GM11168 (cell line): ENCODE results near the gene FNDC3A.

Experiments used
- in situ Hi-C: fragments of 300-500 bp; cut with MboI; formaldehyde crosslinking; loops from one replicate; pipeline ENCODE4 v1.12.0; 2022; ENCODE audit warnings: low sequenced_read_pairs; ENCODE audit not compliant: unreplicated experiment

Gene FNDC3A, protein sequence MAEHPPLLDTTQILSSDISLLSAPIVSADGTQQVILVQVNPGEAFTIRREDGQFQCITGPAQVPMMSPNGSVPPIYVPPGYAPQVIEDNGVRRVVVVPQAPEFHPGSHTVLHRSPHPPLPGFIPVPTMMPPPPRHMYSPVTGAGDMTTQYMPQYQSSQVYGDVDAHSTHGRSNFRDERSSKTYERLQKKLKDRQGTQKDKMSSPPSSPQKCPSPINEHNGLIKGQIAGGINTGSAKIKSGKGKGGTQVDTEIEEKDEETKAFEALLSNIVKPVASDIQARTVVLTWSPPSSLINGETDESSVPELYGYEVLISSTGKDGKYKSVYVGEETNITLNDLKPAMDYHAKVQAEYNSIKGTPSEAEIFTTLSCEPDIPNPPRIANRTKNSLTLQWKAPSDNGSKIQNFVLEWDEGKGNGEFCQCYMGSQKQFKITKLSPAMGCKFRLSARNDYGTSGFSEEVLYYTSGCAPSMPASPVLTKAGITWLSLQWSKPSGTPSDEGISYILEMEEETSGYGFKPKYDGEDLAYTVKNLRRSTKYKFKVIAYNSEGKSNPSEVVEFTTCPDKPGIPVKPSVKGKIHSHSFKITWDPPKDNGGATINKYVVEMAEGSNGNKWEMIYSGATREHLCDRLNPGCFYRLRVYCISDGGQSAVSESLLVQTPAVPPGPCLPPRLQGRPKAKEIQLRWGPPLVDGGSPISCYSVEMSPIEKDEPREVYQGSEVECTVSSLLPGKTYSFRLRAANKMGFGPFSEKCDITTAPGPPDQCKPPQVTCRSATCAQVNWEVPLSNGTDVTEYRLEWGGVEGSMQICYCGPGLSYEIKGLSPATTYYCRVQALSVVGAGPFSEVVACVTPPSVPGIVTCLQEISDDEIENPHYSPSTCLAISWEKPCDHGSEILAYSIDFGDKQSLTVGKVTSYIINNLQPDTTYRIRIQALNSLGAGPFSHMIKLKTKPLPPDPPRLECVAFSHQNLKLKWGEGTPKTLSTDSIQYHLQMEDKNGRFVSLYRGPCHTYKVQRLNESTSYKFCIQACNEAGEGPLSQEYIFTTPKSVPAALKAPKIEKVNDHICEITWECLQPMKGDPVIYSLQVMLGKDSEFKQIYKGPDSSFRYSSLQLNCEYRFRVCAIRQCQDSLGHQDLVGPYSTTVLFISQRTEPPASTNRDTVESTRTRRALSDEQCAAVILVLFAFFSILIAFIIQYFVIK

DNA sequence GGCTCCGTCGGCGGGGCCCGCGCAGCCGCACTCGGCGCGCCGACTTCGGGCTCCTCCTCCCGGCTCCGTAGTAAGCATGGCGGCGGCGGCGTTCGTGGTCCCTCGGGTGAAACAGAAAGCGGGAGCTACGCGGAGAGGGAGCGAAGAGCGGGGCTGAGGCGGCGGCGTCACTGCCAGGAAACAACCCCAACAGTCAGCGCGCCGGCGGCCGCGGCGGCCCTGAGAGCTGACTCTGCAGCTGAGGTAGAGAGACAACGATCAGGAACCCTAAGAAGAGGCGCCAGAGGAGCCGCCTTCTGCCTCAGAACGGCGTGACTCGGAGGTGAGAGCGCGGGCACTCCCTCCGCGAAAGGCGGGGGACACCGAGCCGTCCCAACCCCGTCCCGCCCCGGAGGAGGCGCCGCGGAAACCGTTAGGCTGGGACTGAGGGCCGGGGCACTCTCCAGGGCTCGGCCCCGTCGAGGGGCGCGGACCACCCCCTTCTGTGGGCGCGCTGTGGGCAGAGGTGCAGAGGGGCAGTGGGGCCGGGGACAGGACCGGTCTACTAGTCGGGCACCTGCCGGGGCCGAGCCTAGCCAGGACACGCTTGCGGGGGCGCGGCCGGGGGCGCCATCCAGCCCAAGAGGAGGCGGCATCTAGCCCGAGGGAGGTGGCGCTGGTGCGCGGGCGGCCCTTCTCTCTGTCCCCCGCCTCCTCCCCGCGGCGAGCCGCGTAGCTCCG lies at the start of gene FNDC3A:
Gene FNDC3A, plus strand, starts transcription at position 57 of the 720 bp plus-strand sequence. CDS start 30,279 bp downstream, outside the sequence.
- in situ Hi-C loops = no loop called here

DNA sequence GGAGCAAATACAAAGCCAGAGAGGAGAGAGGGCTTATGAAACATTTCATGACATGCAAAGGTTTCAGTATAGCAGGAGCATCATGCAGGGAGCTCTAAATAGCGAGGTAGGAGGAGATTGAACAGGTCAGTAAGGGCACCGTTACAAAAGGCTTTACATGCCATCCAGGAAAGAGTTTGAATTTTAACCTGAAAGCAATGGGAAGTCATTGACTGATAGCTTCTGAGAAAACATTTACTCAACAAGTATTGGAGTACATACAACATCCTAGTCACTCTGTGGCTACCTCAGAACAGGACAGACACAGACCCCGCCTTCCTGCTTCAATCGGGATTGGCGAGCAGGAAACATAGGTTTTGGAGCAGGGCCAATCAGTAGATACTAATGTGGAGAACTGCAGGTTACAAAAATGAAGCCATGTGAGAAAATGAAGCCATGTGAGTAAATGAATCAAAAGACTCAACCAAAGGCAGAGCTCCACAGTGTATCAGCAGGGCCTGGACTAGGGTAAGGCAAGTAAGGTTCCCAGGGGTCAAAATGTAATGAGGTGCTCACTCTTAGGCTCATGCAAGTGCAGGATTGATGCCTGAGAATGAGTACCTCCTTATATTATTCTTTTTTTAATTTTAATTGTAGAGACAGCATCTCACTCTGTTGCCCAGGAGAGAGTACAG lies 46.8 kb upstream of the FNDC3A start:
- in situ Hi-C loops = no loop called here

DNA sequence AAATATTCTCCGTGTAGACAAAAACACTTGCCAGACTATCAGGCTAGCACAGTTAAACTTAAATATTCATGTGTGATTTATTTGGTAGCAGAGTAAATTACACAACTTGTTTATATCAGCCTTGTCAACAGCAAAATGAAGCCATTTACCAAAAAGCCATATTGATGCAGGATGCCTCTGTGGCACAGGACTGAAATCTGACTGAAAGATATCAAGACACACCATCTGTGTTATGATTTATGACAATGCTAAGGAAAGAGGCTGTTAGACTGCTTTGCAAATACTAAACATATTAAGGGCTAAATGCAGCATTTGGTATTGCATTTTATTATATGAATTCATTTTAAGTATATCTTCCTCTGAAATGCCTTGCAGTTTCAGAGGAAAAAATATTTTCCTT lies 44.8 kb upstream of the FNDC3A start:
- in situ Hi-C loops = no loop called here

DNA sequence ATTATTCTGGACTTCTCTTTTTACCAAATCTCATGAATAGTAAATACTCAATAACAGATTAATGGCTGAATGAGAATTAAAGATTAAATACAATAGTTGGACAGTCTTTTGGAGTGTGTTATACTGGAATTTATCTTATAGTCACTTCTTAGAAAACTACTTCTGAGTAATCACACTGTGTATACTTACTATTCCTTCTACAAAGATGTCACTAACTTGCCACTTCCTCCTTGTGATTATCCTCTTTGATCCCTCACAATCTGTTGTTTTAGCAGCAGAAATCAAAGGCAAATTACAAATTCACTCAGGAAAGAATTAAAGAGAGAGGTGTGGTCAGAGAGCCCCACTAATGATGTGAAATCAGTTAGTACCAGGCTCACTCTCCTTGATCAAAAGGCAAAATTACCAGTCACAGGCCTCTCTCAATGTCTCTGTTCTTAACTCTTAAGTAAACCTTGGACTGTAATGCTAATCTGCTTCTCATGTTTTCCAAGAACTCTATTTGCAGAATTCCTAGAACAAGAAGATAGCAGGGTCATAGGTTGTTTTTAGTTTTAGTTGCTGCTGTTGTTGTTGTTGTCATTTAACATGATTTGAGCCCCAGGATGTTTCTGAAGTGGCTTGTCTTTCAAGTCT lies 37.3 kb upstream of the FNDC3A start:
- in situ Hi-C loops = no loop called here

DNA sequence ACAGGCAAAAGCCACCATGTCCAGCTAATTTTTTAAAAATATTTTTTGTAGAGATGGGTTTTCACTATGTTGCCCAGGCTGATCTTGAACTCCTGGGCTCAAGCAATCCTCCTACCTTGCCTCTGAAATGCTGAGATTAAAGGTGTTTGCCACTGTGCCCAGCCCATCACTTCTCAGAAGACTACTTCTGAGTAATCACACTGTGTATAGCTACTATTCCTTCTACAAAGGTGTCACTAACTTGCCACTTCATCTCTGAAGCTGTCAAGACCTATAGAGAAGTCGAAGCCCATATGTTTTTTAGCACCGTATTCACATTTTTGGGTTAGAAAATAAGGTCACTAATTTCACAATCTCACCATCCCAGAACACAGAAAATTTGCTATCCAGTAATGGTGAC lies 36.0 kb upstream of the FNDC3A start:
- in situ Hi-C loops = no loop called here

DNA sequence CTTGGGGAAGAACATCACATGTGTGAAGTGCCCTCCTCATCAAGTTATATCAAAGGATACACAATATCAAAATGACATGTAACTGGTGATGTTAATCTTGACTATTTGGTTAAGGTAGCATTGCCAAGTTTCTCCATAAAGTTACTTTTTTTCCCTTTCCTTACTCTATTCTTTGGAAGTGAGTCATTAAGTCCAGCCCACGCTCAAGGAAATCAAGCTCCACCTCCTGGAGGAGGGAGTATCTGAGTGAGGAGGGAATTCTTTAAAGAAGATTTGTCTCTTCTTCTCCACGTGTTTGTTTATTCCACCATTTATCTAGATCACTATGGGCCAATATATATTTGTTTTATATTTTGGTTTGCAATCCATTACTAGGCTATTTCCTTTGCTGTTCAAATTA lies 33.6 kb upstream of the FNDC3A start:
- in situ Hi-C loops = no loop called here

DNA sequence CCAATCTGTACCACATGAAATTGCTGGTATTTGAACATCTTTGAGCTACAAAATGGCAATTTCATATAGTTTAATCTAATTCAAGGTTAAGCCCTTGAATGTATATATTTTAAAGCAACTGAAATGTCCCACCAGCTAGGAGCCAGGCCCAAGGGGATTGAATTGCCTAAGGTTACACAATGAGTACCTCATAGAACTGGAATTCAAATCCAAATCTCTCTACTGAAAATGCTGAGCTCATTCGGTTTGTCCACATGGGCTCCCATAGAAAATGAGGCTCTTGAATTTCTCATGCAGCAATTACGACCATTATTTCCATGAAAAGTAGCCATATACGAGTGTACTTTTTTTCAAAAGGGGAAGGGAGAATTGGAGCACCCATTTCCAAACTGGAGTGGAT lies 31.5 kb upstream of the FNDC3A start:
- in situ Hi-C loops = no loop called here

DNA sequence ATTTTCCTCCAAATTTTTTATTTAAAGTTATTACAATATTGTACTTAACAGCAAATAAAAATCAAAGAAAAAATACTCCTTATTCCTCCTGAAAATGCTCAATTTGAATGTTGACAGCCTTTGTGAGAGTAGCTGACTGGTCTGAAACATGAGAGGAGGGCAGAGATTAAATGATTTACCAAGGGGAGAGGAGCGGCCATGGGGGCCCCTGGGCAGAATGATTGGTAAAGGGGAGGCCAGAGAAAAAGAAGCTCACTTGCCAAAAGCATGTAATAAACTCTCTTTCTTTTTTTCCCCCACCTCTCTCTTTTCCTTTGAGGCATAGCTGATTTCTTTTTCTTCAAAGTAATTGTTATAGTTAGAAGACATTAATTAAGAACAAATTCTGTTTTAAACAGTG lies 30.1 kb upstream of the FNDC3A start:
- in situ Hi-C loops = no loop called here

DNA sequence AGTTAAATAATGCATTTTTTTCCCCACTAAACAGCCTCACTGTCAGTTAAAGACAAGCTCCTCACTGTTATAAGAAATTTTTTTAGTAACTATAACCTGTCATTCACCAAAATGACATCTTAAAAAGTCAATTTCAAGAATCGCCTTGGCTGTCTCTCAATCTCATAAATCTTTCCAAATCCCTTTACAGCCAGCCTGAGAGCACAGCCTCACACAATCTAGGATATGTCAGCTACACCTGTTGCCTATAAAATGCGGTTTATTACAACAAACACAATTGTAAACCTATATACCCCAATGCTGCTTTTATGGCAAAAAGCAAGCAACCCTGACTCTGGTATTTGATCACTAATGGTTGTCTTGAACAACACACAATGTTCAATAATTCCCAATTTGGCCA lies 29.5 kb upstream of the FNDC3A start:
- in situ Hi-C loops = no loop called here

DNA sequence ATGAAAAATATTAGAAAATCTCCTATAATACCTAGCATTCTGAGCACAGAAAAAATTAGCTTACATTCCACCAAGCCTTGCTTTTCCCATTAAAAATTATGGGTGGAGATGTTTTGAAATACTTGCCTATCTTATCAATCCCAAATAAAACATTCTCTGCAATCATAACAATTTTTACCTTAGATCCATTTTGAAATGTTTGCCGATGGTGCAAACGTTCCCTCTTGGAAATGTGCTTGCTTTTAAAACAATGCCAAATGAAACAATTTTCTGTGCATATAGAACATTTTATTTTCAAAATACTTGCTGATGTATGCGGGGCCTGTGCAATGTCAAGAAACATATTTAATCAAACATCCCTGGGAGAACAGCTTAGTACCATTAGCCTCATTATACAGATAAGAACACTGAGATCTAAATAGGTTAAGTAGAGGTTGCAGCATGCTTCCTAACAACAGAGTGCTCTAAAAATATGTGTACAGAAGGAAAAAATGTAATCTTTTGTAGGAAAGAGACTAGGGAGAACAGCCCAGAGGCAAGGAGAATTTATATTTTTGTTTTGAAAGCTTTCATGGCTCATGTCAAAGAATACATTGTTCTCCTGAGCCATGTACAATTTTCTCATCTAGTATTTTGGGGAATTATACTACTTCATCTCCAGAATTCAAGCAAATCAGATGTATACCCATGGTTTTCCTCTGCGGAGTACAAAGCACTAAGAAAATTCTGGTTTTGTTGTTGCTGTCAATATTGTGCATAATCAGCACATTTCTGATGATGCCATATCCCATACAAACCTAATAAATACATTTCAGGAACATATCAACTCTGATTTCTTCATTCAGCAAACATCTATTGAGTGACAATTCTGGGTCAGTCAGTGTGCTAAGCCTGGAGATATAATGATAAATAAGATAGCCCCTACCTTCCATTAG lies 25.9 kb upstream of the FNDC3A start:
- in situ Hi-C loops = no loop called here

DNA sequence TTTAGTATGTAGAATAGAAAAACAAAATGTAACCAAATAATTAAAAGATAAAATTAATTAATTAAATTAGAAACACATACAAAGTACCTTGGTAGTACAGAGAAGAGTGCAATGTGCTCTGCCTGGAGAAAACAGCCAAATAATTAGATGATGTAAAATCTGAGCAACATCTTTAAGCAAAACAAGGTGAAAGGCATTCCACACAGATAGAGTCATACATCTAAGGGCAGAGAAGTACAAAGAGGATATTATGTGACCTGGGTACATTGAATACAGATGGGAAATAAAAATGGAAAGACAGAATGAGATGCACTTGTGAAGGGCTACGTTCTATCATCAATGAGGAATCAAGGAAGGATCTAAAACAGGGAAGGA lies 25.2 kb upstream of the FNDC3A start:
- in situ Hi-C loops = no loop called here

DNA sequence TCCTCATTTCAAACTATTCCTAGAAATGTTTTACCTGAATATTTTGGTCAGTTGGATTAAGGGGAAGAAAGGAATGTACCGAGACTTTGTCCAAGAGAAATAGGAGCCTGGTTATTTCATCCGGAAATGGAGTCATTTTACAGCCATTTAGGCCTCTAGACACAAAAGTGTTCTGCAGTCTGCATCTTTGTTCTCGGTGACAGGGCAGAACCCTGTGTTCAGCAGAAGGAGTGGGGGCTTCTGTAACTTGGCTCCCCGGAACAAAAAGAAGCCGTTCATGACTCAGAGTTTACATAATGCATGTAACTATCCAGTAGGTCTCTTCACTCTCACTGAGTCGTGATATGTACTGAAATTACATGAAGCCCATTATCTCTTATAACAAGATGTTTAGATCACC lies 21.6 kb upstream of the FNDC3A start:
- in situ Hi-C loops = no loop called here

DNA sequence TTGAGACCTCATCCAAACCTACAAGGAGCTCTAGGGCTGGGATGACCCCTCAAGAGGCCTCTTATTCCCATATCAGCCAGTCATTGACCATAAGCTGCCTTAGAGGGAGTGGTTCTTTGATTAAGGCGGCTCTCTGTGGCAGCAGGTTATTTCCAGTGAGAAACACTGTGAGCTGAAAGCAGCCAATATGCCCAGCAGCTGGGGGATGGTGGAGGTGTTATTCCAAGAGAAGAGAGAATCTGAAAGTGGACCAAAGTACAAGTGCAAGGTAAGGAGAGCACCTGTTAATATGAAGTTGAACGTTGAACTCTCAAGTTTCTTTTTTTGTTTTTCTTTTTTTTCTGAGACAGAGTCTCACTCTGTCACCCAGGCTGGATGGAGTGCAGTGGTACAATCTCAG lies 20.2 kb upstream of the FNDC3A start:
- in situ Hi-C loops = no loop called here

DNA sequence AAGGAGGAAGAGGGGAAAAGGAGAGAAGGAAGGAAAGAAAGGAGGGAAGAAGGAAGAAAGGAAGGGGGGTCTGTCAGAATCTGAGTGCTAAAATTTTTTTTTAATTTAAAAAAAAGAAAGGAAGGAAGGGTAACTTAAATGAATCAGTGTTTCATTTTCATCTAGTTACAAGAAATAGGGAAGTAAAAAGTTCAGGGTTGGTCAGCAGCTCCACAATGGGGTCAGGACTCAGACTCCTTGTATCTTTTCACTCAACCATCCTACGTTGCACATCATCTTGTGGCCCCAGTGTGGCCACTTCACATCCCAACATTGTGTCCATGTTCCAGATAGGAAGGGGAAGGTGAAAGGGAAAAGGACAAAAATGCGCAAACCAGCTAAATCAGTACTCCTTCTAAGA lies 14.3 kb upstream of the FNDC3A start:
- in situ Hi-C loops = no loop called here

DNA sequence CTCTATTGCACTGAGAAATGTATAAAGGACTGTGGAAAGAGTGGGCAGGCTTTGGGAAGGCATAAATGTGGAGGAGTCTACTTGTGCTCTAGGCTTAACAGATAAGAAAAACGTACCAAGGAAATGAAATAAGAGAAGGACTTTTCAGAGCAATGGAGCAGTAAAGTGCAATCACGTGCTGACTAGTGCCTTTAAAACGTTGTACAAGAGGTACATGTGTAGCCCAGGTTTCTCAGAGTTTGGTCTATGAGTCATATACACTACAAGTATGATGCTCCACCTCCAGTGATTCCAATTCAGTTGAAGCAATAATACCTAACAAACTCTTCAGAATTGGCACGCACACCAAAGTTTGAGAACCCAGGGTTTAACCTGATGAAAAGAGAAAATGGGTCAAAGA lies 13.4 kb upstream of the FNDC3A start:
- in situ Hi-C loops = no loop called here

DNA sequence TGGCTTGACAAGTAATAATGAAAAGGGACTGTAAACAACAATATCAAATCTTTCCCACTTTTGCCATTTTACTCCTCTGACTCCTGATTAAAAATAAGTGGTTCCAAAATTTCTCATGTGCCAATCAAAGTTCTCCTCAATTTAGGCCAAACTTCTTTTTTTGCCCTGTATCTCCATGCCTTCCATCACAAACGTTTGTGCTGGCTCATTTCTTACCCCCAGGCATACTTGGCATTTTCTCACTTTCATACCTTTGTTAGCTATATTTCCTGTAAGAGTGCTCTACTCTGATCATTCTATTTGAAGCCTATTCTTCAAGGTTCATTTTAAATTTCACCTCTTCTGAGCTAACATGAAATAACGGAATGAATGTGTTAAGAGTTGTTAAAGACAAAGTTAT lies 10.0 kb upstream of the FNDC3A start:
- in situ Hi-C loops = no loop called here

DNA sequence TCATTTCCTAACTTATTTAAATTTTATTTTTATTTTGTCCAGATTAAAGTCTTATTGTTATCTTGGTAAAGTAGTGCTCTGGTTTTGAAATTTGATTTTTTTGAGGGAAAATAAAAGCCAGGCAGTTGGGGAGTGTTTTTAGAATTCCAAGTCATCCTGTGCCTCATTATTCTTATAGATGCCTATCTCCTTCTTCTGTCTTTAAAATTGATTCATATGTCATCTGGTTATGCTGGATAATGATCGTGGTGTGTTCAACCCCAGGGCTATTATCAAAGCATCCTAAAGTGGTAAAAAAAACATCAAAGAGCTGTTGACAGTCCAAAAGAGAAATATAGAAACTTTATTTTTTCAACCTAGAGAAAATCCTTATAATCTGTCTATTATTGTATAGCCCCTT lies 6.0 kb upstream of the FNDC3A start:
- in situ Hi-C loops = no loop called here

DNA sequence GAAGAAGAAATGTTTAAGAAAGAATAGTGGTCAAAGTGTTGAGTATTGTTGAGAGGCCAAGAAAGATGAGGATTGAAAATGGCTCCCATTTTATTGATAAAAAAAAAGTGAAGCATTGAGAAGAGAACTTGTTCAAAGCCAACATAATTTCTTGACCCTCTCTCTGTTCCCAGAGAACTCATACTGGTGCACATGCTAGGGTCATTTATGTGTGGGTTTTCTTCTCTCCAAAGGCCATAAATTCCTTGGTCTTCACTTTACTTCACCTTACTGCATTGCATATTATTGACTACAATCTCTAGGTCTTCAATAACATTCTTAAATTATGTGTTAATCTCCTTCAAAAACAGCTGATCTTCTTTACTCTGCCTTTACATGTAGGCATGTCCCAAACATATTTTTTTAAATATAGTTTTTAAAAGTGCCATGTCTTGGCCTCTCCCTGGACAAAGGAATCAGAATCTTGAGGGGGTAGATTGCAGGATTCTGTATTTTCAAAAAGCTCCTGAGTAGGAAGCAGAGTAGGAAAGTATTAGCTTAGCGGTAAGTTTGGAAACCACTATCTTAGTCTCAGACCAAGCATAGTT lies 1.8 kb upstream of the FNDC3A start:
- in situ Hi-C loops = no loop called here
